Astrocyte (in vitro differentiated cells and primary cell): ENCODE data around the gene MYO1B. TPM values are rescaled to one million over a fixed set of nuclear protein-coding genes. Genes with fewer than 3 reads are reported as not detected.

Source experiments
- DNase-seq: peaks from one replicate; pipeline ENCODE4 v3.0.0-alpha.2; 2010; ENCODE audit warnings: low read depth
- FAIRE-seq: peaks from 2 replicates; lab custom pipeline; 2011; peaks lifted over from hg19 to GRCh38; lab: Jason Lieb, UNC
- H2AFZ ChIP-seq: 2 replicates; pipeline ENCODE4 v1.6.0; 2012; ENCODE audit warnings: low read depth, low read length, inconsistent platforms
- H3K27ac ChIP-seq: 2 replicates; pipeline ENCODE4 v1.5.1; 2011; ENCODE audit warnings: low read depth, low read length, inconsistent platforms
- H3K27me3 ChIP-seq: 2 replicates; pipeline ENCODE4 v1.6.0; 2011; ENCODE audit warnings: low read length, inconsistent platforms; ENCODE audit not compliant: insufficient read depth
- H3K36me3 ChIP-seq: 2 replicates; pipeline ENCODE4 v1.5.1; 2011; ENCODE audit warnings: low read length, inconsistent platforms; ENCODE audit not compliant: insufficient read depth
- H3K4me1 ChIP-seq: 2 replicates; pipeline ENCODE4 v1.5.1; 2011; ENCODE audit warnings: low read length, inconsistent platforms; ENCODE audit not compliant: insufficient read depth
- H3K4me2 ChIP-seq: 2 replicates; pipeline ENCODE4 v1.6.0; 2012; ENCODE audit warnings: low read length, inconsistent platforms
- H3K4me3 ChIP-seq: 2 replicates; pipeline ENCODE4 v1.5.1; 2011; ENCODE audit warnings: low read depth, mild to moderate bottlenecking, low read length, inconsistent platforms; ENCODE audit not compliant: insufficient read depth
- H3K79me2 ChIP-seq: 2 replicates; pipeline ENCODE4 v1.6.0; 2012; ENCODE audit warnings: mild to moderate bottlenecking, low read length, inconsistent platforms; ENCODE audit not compliant: insufficient read depth
- H3K9ac ChIP-seq: 2 replicates; pipeline ENCODE4 v1.6.0; 2012; ENCODE audit warnings: mild to moderate bottlenecking, low read length, inconsistent platforms
- H3K9me3 ChIP-seq: 2 replicates; pipeline ENCODE4 v1.5.1; 2012; ENCODE audit warnings: low read depth, mild to moderate bottlenecking, low read length, inconsistent platforms; ENCODE audit not compliant: insufficient read depth
- H4K20me1 ChIP-seq: 2 replicates; pipeline ENCODE4 v1.6.0; 2012; ENCODE audit warnings: low read length, inconsistent platforms; ENCODE audit not compliant: insufficient read depth
- H3K27ac Mint-ChIP-seq: one replicate; pipeline ENCODE4 v1.8.0; 2021; ENCODE audit warnings: mild to moderate bottlenecking, mixed read lengths; ENCODE audit not compliant: unreplicated experiment
- H3K27me3 Mint-ChIP-seq: one replicate; pipeline ENCODE4 v1.8.0; 2021; ENCODE audit warnings: low read depth, mixed read lengths; ENCODE audit not compliant: unreplicated experiment
- H3K36me3 Mint-ChIP-seq: one replicate; pipeline ENCODE4 v1.8.0; 2021; ENCODE audit warnings: low read depth, mixed read lengths; ENCODE audit not compliant: unreplicated experiment
- H3K4me1 Mint-ChIP-seq: one replicate; pipeline ENCODE4 v1.8.0; 2021; ENCODE audit warnings: low read depth, mixed read lengths; ENCODE audit not compliant: unreplicated experiment
- H3K4me3 Mint-ChIP-seq: one replicate; pipeline ENCODE4 v1.8.0; 2021; ENCODE audit warnings: mild to moderate bottlenecking, moderate library complexity, mixed read lengths; ENCODE audit not compliant: unreplicated experiment
- H3K9me3 Mint-ChIP-seq: one replicate; pipeline ENCODE4 v1.8.0; 2021; ENCODE audit warnings: mild to moderate bottlenecking, mixed read lengths; ENCODE audit not compliant: unreplicated experiment
- CTCF ChIP-seq: IDR thresholded peaks from 2 replicates; pipeline ENCODE4 v1.5.1; 2011; ENCODE audit warnings: low read depth, mild to moderate bottlenecking, inconsistent platforms, low read length, moderate library complexity; ENCODE audit not compliant: insufficient read depth
- EZH2 ChIP-seq: IDR thresholded peaks from 2 replicates; pipeline ENCODE4 v1.6.1; 2012; ENCODE audit warnings: mild to moderate bottlenecking, low read length, inconsistent platforms; ENCODE audit not compliant: insufficient read depth
- total RNA-seq: library from RNA; stranded (reverse); gene quantifications from 2 replicates; pipeline ENCODE4 v1.2.1, GENCODE V29; 2021

Gene MYO1B
- total RNA-seq, 1 donor from 2014 or later: 95.7 TPM

GRCh38 chr2:191311627-191312026 lies 66.4 kb downstream of the MYO1B start:
- Histone ChIP-seq H3K9me3 (no peaks in the 10 kb centered on the region), H3K9ac (no peak overlapping the region), H4K20me1 (peaks cover 30% of the 10 kb centered on the region), H3K27me3 (no peaks in the 10 kb centered on the region), H3K27ac (peak overlapping the region; percentile 51), H3K79me2 (peaks cover 93% of the 10 kb centered on the region), H3K4me1 (peaks cover 5% of the 10 kb centered on the region), H3K4me2 (peak overlapping the region; percentile 54), H2AFZ (no peak overlapping the region), H3K4me3 (no peak overlapping the region), H3K36me3 (no peaks in the 10 kb centered on the region)
- no peaks in the 10 kb centered on the region for H3K27me3 Mint-ChIP-seq
- DNase-seq (peak; percentile 90), FAIRE-seq (no peak)
- H3K4me3 Mint-ChIP-seq: no peak overlapping the region
- H3K27ac Mint-ChIP-seq: peak overlapping the region; percentile 23
- H3K4me1 Mint-ChIP-seq: peaks cover 21% of the 10 kb centered on the region
- no peak for TF ChIP-seq EZH2
- TF ChIP-seq CTCF: no peak
- no peaks in the 10 kb centered on the region for H3K9me3 Mint-ChIP-seq
- no peaks in the 10 kb centered on the region for H3K36me3 Mint-ChIP-seq

DNA sequence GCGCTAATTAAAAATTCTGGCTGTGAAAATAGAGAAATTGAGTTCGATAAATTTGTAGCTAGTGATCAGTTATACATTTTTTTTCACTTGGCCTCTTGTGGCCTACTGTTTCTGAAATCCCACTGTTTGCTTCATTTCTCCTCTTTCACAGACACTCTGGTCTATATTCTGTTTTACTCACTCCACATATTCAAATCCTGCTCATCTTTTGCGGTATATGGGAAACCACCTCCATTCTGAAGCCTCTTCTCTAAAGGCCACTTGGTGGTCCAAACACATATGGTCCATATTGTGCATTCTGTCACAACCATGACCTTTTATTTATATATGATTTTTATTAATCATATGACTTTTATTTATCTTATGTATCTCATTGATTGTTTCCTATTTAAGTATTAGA lies 67.0 kb downstream of the MYO1B start:
- Mint-ChIP-seq H3K36me3 (peaks cover 2% of the 10 kb centered on the region), H3K27me3 (no peaks in the 10 kb centered on the region), H3K4me3 (no peak overlapping the region), H3K9me3 (no peaks in the 10 kb centered on the region), H3K4me1 (peaks cover 24% of the 10 kb centered on the region), H3K27ac (no peak overlapping the region)
- H4K20me1 ChIP-seq: peaks cover 35% of the 10 kb centered on the region
- H3K4me3 ChIP-seq: no peak overlapping the region
- H2AFZ ChIP-seq: no peak overlapping the region
- peaks cover 5% of the 10 kb centered on the region for H3K4me1 ChIP-seq
- peaks cover 93% of the 10 kb centered on the region for H3K79me2 ChIP-seq
- TF ChIP-seq EZH2 (no peak), CTCF (no peak)
- H3K4me2 ChIP-seq: peak overlapping the region; percentile 54
- H3K9ac ChIP-seq: no peak overlapping the region
- no peaks in the 10 kb centered on the region for H3K27me3 ChIP-seq
- no peaks in the 10 kb centered on the region for H3K36me3 ChIP-seq
- no peaks in the 10 kb centered on the region for H3K9me3 ChIP-seq
- DNase-seq: no peak
- peak overlapping the region; percentile 51 for H3K27ac ChIP-seq
- FAIRE-seq: no peak

DNA sequence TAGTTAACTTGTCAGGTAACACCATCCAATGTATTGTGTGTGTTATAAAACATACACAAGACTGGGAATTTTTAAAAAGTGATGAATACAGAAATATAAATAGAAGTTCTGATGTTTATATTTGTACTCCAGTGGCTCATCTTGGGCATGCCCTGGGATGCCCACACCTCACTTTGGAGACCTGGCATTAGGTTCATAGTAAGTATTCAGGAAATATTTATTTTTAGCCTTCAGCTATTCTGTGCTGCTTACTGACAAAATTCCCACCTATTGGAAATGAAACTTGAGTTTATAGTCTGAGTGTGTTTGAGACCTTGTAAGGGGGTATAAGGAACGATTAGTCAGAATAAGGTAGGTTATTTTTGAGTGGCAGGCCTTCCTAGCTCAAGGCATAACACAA lies 67.5 kb downstream of the MYO1B start:
- Mint-ChIP-seq H3K9me3 (no peaks in the 10 kb centered on the region), H3K27ac (no peak overlapping the region), H3K27me3 (no peaks in the 10 kb centered on the region), H3K4me1 (peaks cover 21% of the 10 kb centered on the region), H3K4me3 (no peak overlapping the region), H3K36me3 (peaks cover 2% of the 10 kb centered on the region)
- TF ChIP-seq EZH2 (no peak), CTCF (no peak)
- no peak overlapping the region for H3K4me3 ChIP-seq
- H3K4me1 ChIP-seq: peaks cover 5% of the 10 kb centered on the region
- H3K36me3 ChIP-seq: no peaks in the 10 kb centered on the region
- H2AFZ ChIP-seq: no peak overlapping the region
- no peak overlapping the region for H3K4me2 ChIP-seq
- FAIRE-seq (no peak), DNase-seq (no peak)
- no peaks in the 10 kb centered on the region for H3K9me3 ChIP-seq
- no peaks in the 10 kb centered on the region for H3K27me3 ChIP-seq
- peaks cover 36% of the 10 kb centered on the region for H4K20me1 ChIP-seq
- no peak overlapping the region for H3K27ac ChIP-seq
- no peak overlapping the region for H3K9ac ChIP-seq
- H3K79me2 ChIP-seq: peaks cover 93% of the 10 kb centered on the region
